HEK293 (cell line): ENCODE measurements around the gene PXDC1.

Experiments used
- CTCF ChIA-PET: fragments of 350-600 bp; formaldehyde crosslinking; extraction: SDS; loops from one replicate; lab custom pipeline; 2021; ENCODE audit warnings: antibody characterized with exemption; lab: Yijun Ruan, JAX
- POLR2A ChIA-PET: fragments of 300-600 bp; formaldehyde crosslinking; extraction: SDS; loops from one replicate; lab custom pipeline; 2020; ENCODE audit warnings: antibody characterized with exemption, inconsistent platforms; lab: Yijun Ruan, JAX
- H3K27ac ChIP-seq: fragments of 200-500 bp; sonication (Bioruptor generic); 2 replicates; pipeline ENCODE4 v1.5.1; 2014; ENCODE audit warnings: low read depth, low read length, control low read depth, inconsistent platforms; ENCODE audit errors: extremely low read depth
- H3K36me3 ChIP-seq, 2 experiments: fragments of 200-500 bp in 1 of 2; sonication (Bioruptor generic) in 1 of 2; 1 replicate in 1 of 2; 2 replicates in 1 of 2; pipeline ENCODE4 v1.5.1; 2014 to 2017; ENCODE audit warnings: inconsistent platforms in 2 of 2, low read length in 2 of 2; ENCODE audit not compliant: control insufficient read depth in 2 of 2, insufficient read depth in 1 of 2
- H3K4me1 ChIP-seq: fragments of 200-500 bp; sonication (Bioruptor generic); 2 replicates; pipeline ENCODE4 v1.5.1; 2014; ENCODE audit warnings: mild to moderate bottlenecking, low read length, inconsistent platforms; ENCODE audit not compliant: control insufficient read depth, insufficient read depth
- H3K4me3 ChIP-seq: 2 replicates; pipeline ENCODE4 v1.5.1; 2011; ENCODE audit warnings: low read depth, mild to moderate bottlenecking, control low read depth, low read length, moderate library complexity
- H3K9me3 ChIP-seq: fragments of 200-500 bp; sonication (Bioruptor generic); 2 replicates; pipeline ENCODE4 v1.5.1; 2014; ENCODE audit warnings: low read depth, low read length, inconsistent platforms; ENCODE audit not compliant: control insufficient read depth, insufficient read depth
- ELK4 ChIP-seq: IDR thresholded peaks from 2 replicates; pipeline ENCODE4 v1.6.1; 2011; ENCODE audit warnings: mild to moderate bottlenecking, low read depth, low read length, borderline replicate concordance
- FEZF1 ChIP-seq: fragments of 450-650 bp; formaldehyde crosslinking; IDR thresholded peaks from 2 replicates; pipeline ENCODE4 v1.5.1; 2016; ENCODE audit warnings: missing biosample characterization, missing genetic modification characterization
- HOXD13 ChIP-seq: sonication (generic); formaldehyde crosslinking; IDR thresholded peaks from 2 replicates; pipeline ENCODE4 v1.8.0; 2022; ENCODE audit warnings: missing genetic modification reagents, borderline replicate concordance
- IKZF3 ChIP-seq: fragments of 450-650 bp; IDR thresholded peaks from 2 replicates; pipeline ENCODE4 v1.5.0; 2018; ENCODE audit warnings: missing biosample characterization, mild to moderate bottlenecking, missing genetic modification characterization, moderate library complexity
- RBAK ChIP-seq: fragments of 450-650 bp; formaldehyde crosslinking; IDR thresholded peaks from 2 replicates; pipeline ENCODE4 v1.5.1; 2016; ENCODE audit warnings: missing biosample characterization, missing genetic modification characterization
- SP2 ChIP-seq: fragments of 450-650 bp; formaldehyde crosslinking; IDR thresholded peaks from 2 replicates; pipeline ENCODE4 v1.5.1; 2016; ENCODE audit warnings: missing biosample characterization, missing genetic modification characterization
- ZFP37 ChIP-seq: fragments of 450-650 bp; formaldehyde crosslinking; IDR thresholded peaks from 2 replicates; pipeline ENCODE4 v1.5.1; 2016; ENCODE audit warnings: missing biosample characterization, missing genetic modification characterization
- ZIC2 ChIP-seq: fragments of 450-650 bp; formaldehyde crosslinking; IDR thresholded peaks from 2 replicates; pipeline ENCODE4 v1.5.1; 2016; ENCODE audit warnings: missing biosample characterization, missing genetic modification characterization
- ZNF211 ChIP-seq: fragments of 450-650 bp; formaldehyde crosslinking; IDR thresholded peaks from 2 replicates; pipeline ENCODE4 v1.5.1; 2016; ENCODE audit warnings: low read depth, missing biosample characterization, missing genetic modification characterization
- ZNF341 ChIP-seq: fragments of 450-650 bp; formaldehyde crosslinking; IDR thresholded peaks from 2 replicates; pipeline ENCODE4; 2016; ENCODE audit warnings: low read depth, missing biosample characterization, missing genetic modification characterization
- ZNF366 ChIP-seq: fragments of 450-650 bp; formaldehyde crosslinking; conservative IDR thresholded peaks from 2 replicates; pipeline ENCODE4 v1.5.1; 2016; ENCODE audit warnings: missing biosample characterization, missing genetic modification characterization
- ZNF391 ChIP-seq: fragments of 450-650 bp; formaldehyde crosslinking; IDR thresholded peaks from 2 replicates; pipeline ENCODE4 v1.5.1; 2016; ENCODE audit warnings: low read depth, missing biosample characterization, missing genetic modification characterization, borderline replicate concordance
- ZNF398 ChIP-seq: fragments of 450-650 bp; formaldehyde crosslinking; IDR thresholded peaks from 2 replicates; pipeline ENCODE4 v1.5.1; 2017; ENCODE audit warnings: missing biosample characterization, missing genetic modification characterization
- ZNF426 ChIP-seq: fragments of 450-650 bp; formaldehyde crosslinking; IDR thresholded peaks from 2 replicates; pipeline ENCODE4 v1.5.1; 2017; ENCODE audit warnings: missing biosample characterization, missing genetic modification characterization, mild to moderate bottlenecking, inconsistent platforms, moderate library complexity
- ZNF501 ChIP-seq: fragments of 450-650 bp; formaldehyde crosslinking; IDR thresholded peaks from 2 replicates; pipeline ENCODE4 v1.5.1; 2016; ENCODE audit warnings: missing biosample characterization, missing genetic modification characterization
- ZNF518A ChIP-seq: fragments of 450-650 bp; formaldehyde crosslinking; conservative IDR thresholded peaks from 2 replicates; pipeline ENCODE4 v1.5.1; 2016; ENCODE audit warnings: low read depth, missing biosample characterization, missing genetic modification characterization
- ZNF521 ChIP-seq: fragments of 450-650 bp; formaldehyde crosslinking; IDR thresholded peaks from 2 replicates; pipeline ENCODE4 v1.5.1; 2017; ENCODE audit warnings: missing biosample characterization, mild to moderate bottlenecking, missing genetic modification characterization
- ZNF600 ChIP-seq: fragments of 450-650 bp; formaldehyde crosslinking; IDR thresholded peaks from 2 replicates; pipeline ENCODE4 v1.5.1; 2016; ENCODE audit warnings: missing biosample characterization, missing genetic modification characterization

Gene PXDC1

GRCh38 chr6:3796719-3797041 lies 45.2 kb upstream of the PXDC1 start:
- Histone ChIP-seq H3K9me3 (no peaks in the 10 kb centered on the region), H3K4me1 (peaks cover 4% of the 10 kb centered on the region; the same call in 1 of the 2 replicates), H3K36me3 (no peaks in the 10 kb centered on the region), H3K4me3 (no peak overlapping the region), H3K27ac (no peak overlapping the region)
- CTCF ChIA-PET, result interaction anchor here (0.9 to 3.5 kb wide), 7 partner anchors 12 to 182 kb away, joined by 4 to 13 read pairs (median 6); no protein-coding TSS in a partner anchor
- TF ChIP-seq ZNF366 (tag by site-specific recombination) (no peak), FEZF1 (tag by site-specific recombination) (no peak), ZNF398 (no peak), ZNF501 (tag by site-specific recombination) (no peak), SP2 (tag by site-specific recombination) (no peak)
- POLR2A ChIA-PET, result interaction anchor here (1.5 to 1.6 kb wide), 2 partner anchors 29 to 47 kb away, joined by 4 to 8 read pairs; no protein-coding TSS in a partner anchor

- no peak overlapping the region for H3K4me3 ChIP-seq
- POLR2A ChIA-PET, result interaction anchor here (1.5 kb wide), 1 partner anchor 47 kb away, joined by 8 read pairs; no protein-coding TSS in a partner anchor
- CTCF ChIA-PET, result interaction anchor here (0.5 to 3.5 kb wide), 7 partner anchors 20 to 338 kb away, joined by 3 to 13 read pairs (median 6); no protein-coding TSS in a partner anchor
- TF ChIP-seq ZNF341 (no peak), HOXD13 (CRISPR knock-in tag) (no peak), ZNF521 (tag by site-specific recombination) (no peak), ZFP37 (tag by site-specific recombination) (no peak), ELK4 (no peak)
- H3K36me3 ChIP-seq, result no peaks in the 10 kb centered on the region
- H3K9me3 ChIP-seq, result no peaks in the 10 kb centered on the region
- no peak overlapping the region for H3K27ac ChIP-seq
- H3K4me1 ChIP-seq, result peaks cover 4% of the 10 kb centered on the region; the same call in 1 of the 2 replicates
Measured at GRCh38 chr6:3795836-3796718, 44.6 kb upstream of the PXDC1 start.

GRCh38 chr6:3794092-3794491 lies 42.6 kb upstream of the PXDC1 start:
- Histone ChIP-seq H3K4me1 (peaks cover 4% of the 10 kb centered on the region; the same call in 1 of the 2 replicates), H3K27ac (no peak overlapping the region), H3K9me3 (no peaks in the 10 kb centered on the region), H3K4me3 (no peak overlapping the region), H3K36me3 (no peaks in the 10 kb centered on the region)
- CTCF ChIA-PET, result interaction anchor here (1.6 kb wide), 1 partner anchor 45 kb away, joined by 5 read pairs; no protein-coding TSS in a partner anchor
- TF ChIP-seq ZNF426 (no peak), IKZF3 (tag by site-specific recombination) (no peak), ZNF211 (tag by site-specific recombination) (no peak), RBAK (tag by site-specific recombination) (no peak), ZIC2 (no peak), ZNF518A (tag by site-specific recombination) (no peak), ZNF600 (no peak), ZNF391 (tag by site-specific recombination) (no peak)
- POLR2A ChIA-PET, result no interaction called here
